Measurements from ENCODE around the gene TRMT44. TPM values are rescaled to one million over a fixed set of nuclear protein-coding genes. Genes with fewer than 3 reads are reported as not detected.

Gene TRMT44
- total RNA-seq, 3 donors from 2014 or later = 14.0 to 21.7 (median 17.1) TPM

DNA sequence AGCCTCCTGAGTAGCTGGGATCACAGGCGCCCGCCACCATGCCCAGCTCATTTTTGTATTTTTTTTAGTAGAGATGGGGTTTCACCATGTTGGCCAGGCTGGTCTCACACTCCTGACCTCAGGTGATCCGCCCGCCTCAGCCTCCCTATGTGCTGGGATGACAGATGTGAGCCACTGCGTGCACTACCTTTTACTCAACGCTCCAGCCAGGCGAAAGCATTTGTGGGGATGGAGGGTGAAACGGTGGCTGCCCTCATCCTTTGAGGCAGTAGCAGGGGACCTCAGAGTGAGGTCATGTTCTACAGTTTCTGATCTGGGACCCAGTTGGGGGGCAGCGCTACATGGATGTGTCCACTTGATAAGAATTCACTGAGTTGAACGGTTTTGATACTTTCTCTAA lies 73.8 kb downstream of the TRMT44 start:
- H3K4me3 ChIP-seq = no peak overlapping the region
- ATAC-seq (no peak), DNase-seq (no peak)
- TF ChIP-seq CTCF (IDR thresholded peaks at IDR 0.05) = no peak
- no peaks in the 10 kb centered on the region for H3K9me3 ChIP-seq
- intact Hi-C loops (cut with DNase I, micrococcal nuclease) = no loop called here
- no peaks in the 10 kb centered on the region for H3K36me3 ChIP-seq (ENCODE audit: low read depth)
- H3K4me1 ChIP-seq (ENCODE audit: low read depth) = no peaks in the 10 kb centered on the region

- DNase-seq = no peak
- TF ChIP-seq CTCF (IDR thresholded peaks at IDR 0.05) = no peak
- intact Hi-C loops (cut with DNase I, micrococcal nuclease) = no loop called here
- no peaks in the 10 kb centered on the region for H3K4me1 ChIP-seq (ENCODE audit: low read depth)
- no peaks in the 10 kb centered on the region for H3K36me3 ChIP-seq (ENCODE audit: low read depth)
- H3K9me3 ChIP-seq = no peaks in the 10 kb centered on the region
- H3K4me3 ChIP-seq = no peak overlapping the region
- ATAC-seq = no peak
Observed at GRCh38 chr4:8515316-8516060, 74.9 kb downstream of the TRMT44 start.

DNA sequence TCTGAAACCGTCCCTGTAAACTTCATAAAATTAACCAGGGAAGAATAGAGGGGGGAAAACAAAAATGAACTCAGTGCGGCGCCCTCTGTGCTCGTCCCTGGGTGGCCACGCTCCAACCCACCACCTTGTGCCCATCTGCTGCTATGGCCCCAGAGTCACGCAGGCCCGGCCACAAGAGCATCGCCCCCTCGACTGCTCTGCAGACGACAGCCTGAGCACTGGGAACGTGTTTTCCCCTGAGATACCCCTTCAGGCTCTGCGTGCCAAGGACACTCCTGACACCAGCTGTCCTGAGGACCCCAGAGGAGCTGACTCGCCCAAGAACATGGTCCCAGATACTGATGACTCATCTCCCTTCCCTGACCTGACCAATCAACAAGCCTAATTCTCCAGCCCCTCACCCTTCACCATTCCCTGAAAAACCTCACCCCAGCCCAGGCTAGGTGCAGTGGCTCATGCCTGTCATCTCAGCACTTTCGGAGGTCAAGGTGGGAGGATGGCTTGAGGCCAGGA lies 75.5 kb downstream of the TRMT44 start:
- TF ChIP-seq CTCF (IDR thresholded peaks at IDR 0.05) = no peak
- Histone ChIP-seq H3K4me1 (ENCODE audit: low read depth) (no peaks in the 10 kb centered on the region), H3K9me3 (peaks cover 4% of the 10 kb centered on the region), H3K4me3 (no peak overlapping the region), H3K36me3 (ENCODE audit: low read depth) (no peaks in the 10 kb centered on the region)
- ATAC-seq (no peak), DNase-seq (no peak)
- intact Hi-C loops (cut with DNase I, micrococcal nuclease) = no loop called here

DNA sequence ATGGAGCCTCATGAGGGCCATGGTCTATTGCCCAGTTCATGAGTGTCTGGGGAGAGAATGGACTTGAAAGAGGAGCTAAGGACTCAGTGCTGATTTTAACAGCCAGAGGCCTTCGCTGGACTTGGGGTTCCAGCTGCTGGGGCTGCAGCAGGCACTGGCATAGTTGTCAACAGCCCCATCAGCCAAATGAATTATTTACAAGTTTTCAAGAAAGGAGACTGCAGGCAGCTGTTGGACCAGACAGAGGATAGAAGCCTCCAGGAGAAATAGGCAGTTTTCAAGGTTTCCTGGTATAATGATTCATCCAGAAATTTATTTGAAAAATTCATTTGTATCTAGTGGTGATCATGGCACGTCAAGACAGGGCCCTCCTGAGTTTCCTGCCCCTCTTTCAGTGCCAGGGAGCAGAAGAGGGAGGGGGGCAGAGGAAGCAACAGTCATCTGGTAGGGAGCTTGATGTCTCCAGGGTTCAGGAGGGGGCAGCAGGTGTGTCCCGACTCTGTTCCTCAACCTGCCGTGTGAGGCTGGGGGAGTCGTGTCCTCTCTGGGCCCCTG lies 76.5 kb downstream of the TRMT44 start:
- H3K9me3 ChIP-seq = peaks cover 7% of the 10 kb centered on the region
- DNase-seq (no peak), ATAC-seq (no peak)
- no peaks in the 10 kb centered on the region for H3K36me3 ChIP-seq (ENCODE audit: low read depth)
- no peak for TF ChIP-seq CTCF (IDR thresholded peaks at IDR 0.05)
- no peaks in the 10 kb centered on the region for H3K4me1 ChIP-seq (ENCODE audit: low read depth)
- intact Hi-C loops (cut with DNase I, micrococcal nuclease) = no loop called here
- H3K4me3 ChIP-seq = no peak overlapping the region

DNA sequence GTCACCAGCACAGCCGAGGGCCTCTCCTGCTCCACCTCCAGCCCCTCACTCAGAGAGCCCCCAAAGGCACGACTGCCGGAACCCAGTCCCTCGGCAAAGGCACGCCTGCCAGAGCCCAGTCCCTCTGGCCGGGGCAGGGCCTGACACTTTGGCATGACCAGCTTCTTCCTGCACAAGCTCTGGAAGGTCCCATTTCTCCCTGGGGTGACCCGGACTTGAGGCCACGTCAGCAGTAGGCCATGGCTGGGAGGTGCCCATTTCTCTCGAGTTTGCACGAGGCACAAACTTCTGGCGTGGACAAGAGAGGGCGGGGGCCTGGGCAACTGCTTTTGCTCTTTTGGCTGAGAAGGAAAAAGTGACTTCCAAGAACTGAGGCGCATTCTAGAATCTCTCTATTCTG lies 77.4 kb downstream of the TRMT44 start:
- no peak for ATAC-seq
- no peaks in the 10 kb centered on the region for H3K4me1 ChIP-seq (ENCODE audit: low read depth)

More for the DNA sequence above, 77.4 kb downstream of the TRMT44 start:
- intact Hi-C loops (cut with DNase I, micrococcal nuclease) = no loop called here
- Histone ChIP-seq H3K9me3 (peaks cover 7% of the 10 kb centered on the region), H3K4me3 (no peak overlapping the region), H3K36me3 (ENCODE audit: low read depth) (no peaks in the 10 kb centered on the region)
- no peak for TF ChIP-seq CTCF (IDR thresholded peaks at IDR 0.05)
- no peak for DNase-seq

Data from mucosa of descending colon (tissue), 3 donors.